NCI-H2227 (cell line): ENCODE data around the gene MRPL57.
"Not testable (repeated sequence)": the region's sequence is repeated elsewhere in the genome, so short reads cannot be mapped to it uniquely, and the experiment has no call there.

ENCODE experiments used
- DNase-seq: peaks from one replicate; lab custom pipeline; 2025; ENCODE audit not compliant: unreplicated experiment; lab: John Stamatoyannopoulos, UW

Gene MRPL57

DNA sequence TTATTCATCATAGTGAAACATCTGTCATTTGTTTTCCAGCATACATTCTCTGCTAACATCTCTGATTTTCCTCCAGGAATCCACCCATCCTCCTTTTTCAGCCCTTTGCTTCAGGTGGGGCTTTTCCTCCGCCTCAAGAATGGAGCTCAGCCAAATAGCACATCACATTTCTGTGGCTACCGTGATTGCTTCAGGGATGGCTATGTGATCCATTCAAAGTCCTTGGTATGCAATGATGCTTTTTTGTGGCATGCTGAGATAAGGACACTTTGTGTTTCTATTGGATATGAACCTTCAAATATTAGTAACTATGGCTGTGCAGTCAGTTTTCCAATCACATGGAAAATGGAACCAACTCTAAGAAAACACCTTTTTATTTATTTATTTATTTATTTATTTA, 18.3 kb downstream of the MRPL57 start:
- not testable (repeated sequence) for DNase-seq

DNA sequence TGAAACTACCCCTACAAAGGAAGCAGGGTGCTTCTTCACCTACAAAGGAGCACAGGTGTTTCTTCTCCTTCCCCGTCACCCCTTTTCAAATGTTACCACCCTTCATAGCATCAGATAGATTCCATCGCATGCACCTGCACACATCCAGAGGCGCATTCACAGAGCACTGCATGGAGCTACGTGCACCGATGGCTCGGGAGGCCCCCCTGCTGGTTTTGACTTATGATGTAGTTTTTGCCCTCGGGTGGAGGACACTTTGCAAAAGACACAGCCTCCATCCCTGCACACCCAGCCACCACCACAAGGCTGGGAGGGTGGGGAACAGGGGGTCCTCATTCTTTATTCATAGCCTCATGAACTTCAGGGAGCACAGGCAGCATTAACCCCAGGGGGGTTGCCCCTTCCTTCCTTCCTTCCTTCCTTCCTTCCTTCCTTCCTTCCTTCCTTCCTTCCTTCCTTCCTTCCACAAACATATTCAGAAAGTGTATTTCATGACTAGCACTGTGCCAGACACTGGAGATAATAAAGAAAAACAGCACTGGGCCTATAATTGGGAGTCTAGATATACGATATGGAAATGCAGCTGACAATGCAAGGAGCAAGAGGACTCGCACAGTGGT, 21.3 kb downstream of the MRPL57 start:
- DNase-seq: not testable (repeated sequence)

DNA sequence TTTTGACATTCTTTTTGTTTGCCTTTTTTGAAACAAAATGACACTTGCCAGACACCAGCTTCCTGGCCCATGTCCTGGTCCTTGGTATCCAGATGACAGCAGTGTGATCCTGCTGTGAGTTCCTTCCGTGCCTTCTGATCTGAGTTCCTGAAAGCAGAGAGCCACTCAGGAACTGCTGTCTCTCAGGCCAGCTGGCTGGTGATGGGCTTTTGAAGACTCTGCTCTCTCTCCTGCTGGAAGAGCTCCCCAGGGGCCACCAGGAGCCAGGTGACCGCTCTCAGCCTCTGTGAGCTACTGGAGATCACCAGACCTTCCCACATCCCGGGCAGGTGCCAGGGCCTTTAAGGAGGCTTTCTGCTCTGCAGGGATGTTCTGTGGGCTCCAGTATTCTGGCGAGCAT, 21.9 kb downstream of the MRPL57 start:
- DNase-seq: not testable (repeated sequence)

DNA sequence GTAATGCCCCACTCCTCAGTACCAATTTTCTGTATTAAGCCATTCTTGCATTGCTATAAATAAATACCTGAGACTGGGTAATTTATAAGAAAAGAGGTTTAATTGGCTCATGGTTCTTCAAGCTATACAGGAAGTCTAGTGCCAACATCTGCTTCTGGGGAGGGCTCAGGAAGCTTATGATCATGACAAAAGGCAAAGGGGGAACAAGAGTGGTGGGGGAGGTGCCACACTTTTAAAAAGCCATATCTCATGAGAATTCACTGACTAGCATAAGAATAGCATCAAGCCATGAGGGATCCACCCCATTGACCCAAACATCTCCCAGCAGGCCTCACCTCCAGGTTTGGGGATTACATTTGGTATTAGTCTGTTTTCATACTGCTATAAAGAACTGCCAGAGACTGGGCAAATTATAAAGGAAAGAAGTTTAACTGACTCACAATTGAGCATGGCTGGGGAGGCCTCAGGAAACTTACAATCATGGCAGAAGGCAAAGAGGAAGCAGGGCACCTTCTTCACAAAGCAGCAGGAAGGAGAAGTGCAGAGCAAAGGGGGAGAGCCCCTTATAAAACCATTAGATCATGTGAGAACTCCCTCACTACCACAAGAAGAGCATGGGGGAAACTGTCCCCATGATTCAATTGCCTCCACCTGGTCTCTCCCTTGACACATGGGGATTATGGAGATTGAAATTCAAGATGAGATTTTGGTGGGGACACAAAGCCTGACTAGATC, 25.2 kb downstream of the MRPL57 start:
- not testable (repeated sequence) for DNase-seq

DNA sequence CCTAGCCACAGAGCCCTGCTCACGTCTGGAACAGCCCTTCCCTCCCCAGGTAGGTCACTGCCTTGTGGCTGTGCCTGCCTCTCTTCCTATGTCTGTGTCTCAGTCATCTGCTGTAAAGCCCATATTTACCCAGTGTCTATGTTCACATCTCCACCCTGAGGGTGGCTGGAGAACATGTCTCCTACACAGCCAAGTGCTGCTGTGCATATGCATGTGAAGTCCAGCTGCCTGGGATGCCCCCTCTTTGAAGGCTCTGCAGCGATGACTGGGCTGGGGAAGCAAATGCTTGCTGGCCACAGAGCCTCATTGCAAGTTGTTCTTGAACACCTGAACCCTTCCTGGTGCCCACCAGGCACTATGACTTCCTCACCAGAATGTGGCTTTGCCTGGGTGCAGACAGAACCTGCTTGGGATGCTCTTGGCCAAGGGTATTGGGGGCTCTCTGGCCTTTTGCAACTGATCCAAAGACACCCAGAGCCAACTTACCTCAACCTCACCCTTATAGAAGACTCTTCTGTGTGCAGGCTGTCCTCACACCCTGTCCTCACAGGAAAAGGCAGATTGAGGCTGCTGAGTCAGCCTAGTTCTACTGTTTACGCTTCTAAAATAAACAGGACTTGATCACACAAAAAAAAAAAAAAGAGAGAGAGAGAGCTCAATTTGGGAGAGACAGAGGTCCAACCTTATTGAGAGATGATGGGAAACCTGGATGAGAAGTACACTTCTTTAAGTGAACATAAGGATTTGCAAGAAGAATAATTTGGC, 26.5 kb downstream of the MRPL57 start:
- no peak for DNase-seq

DNA sequence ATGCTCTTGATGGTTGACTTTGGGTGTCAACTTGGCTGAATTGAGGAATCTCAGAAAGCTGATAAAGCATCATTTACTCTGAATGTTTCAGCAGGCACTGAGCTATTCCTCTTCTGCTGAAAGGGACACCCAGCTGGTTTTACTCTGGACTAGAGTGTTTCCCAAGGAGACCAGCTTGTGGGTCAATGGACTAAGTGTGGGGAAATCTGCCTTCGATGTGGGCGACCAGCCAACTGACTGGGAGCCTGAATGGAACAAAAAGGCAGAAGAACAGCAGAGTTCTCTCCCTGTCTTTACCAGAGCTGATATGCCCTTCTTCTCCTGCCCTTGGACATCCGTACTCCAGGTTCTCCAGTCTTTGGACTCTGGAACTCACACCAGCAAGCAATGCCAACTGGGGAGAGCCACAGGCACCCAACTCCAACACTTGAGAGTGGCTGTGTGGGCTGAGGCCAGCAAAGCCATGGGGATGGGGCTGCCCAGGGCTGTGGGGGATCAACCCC, 32.2 kb downstream of the MRPL57 start:
- no peak for DNase-seq

DNA sequence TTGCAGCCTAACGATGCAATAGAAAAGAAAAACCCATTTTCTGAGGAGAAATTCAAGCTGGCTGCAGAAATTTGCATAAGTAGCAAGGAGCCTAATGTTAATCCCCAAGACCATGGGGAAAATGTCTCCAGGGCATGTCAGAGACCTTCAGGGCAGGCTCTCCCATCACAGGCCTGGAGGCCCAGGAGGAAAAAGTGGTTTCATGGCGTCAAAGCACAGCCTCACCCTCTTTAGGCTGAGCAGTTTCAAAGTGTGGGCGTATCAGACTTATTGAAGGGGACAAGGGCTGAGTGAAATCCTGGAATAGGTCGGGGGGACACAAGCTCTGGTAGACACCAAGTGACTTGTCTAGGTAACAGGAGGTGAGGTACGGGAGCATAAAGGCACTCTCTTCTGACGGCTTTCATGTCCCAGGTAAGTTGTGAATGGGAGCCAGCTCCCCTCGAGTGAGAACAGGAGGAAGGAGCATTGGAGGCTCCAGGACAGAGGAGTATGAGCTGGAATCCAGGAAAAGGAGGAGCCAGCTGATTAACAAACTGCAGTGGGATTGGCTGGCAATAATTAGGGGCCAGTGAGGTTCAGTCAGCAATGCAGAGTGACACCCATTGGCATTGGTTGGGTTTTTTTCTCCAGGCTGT, 35.8 kb downstream of the MRPL57 start:
- DNase-seq: no peak

DNA sequence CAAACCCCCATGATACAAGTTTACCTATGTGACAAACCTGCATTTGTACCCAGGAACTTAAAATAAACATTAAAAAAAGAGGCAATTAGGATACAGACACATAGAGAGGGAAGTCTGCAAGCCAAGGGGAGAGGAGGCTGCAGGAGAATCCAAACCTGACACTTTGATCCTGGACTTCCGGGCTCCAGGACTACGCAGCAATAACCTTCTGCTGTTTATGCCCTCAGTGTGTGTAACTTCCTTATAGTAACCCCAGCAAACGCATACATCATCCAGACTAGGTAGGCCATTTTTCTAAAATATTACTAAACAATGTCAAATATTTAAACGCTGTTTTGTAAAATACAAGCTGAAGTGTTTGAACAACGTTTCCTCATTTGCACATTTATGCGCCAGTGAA, 39.0 kb downstream of the MRPL57 start:
- DNase-seq: not testable (repeated sequence)

DNA sequence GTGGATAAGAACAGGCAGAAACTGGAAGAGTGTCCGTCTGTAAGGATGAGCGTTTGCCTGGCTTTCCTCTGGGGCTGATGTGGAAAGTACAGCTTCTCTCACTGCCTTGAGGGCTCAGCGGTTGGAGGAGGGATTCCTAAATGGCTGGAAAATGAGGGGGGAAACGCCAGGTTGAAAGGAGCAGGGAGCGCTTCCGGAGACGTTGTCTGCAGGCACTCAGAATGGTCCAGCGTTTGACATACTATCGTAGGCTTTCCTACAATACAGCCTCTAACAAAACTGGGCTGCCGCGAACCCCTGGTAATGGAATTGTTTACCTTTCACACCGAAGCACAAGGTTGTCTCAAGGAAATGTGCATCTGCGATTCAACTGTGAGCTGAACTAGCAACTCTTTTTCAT, 39.9 kb downstream of the MRPL57 start:
- DNase-seq: no peak

DNA sequence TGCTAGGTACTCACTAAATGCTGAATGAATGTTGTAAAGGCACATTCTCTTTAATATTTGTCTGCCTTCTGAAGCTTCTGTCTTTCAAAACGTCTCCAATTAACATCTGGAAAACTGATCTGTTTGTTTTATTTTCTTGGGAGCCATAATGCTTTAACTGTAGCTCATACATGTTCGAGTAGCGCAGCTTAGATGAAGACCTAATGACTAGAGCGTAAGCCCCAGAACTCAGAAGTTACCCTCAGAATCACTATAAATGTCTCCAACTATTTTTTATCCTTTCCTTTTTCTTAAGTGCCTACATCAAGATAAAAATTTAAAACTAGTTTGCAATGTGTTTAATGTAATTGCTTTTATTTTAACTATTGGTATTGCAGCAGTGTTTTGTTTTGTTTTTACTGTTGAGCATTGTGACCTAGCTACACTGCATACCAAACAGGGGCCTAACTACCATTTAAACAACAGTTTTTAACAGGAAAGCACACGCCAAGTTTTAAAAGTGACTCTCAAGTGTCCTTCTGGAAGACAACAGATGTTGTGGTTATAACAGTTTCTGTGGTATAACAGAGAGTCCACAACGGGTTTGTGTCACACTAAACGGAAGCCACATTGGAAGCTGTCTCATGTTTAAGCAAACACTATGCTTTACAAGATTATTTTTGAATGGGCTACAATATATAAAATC, 42.0 kb downstream of the MRPL57 start:
- DNase-seq: no peak

DNA sequence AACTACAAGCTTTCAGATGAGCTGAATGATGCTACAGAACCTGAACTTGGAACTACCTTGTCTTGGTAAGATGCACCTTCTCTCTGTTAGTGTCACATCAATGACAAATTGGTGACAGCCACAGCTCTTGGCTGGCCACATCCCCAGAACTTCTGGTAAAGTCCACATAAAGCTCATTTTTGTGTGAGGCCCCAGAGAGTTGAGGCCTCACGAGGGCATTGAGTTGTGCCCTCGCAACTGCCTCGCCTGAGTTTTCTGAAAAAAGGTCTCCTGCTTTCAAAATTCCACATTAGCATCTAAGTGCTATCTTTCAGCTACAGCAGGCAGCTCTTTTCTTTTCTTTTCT, 42.6 kb downstream of the MRPL57 start:
- DNase-seq: no peak

DNA sequence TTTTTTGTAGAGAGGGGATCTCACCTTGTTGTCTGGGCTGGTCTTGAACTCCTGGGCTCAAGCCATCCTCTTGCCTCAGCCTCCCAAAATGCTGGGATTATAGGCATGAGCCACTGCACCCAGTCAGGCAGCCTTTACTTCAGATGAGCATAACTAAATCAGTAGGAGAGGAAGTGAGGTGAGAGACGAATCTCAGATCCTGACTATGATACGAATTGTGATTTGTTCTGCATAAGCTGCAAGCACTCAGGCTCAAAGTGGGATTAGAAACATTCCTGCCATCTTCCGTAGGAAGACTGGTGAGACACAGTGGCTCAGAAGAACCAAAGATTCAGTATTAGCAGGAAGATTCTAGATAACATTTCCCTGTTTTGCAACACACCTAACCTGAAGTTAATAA, 43.3 kb downstream of the MRPL57 start:
- not testable (repeated sequence) for DNase-seq

DNA sequence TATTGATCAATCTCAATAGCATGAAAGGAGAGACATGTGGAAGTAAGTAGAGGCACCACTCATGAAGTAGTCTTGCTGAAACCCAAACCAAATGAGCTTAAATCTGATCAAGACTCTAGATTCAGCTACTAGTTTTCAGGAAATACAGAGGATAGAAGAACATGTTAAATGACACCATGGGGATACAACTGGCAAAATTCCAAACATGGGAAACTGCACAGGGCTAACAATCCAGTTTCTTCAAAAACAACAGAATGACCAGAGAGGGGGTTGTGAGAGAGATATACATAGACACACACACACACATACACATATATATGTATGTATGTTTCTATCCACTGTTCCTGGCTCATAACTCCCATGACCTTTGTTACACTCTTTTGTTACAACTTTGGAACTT, 44.8 kb downstream of the MRPL57 start:
- no peak for DNase-seq

DNA sequence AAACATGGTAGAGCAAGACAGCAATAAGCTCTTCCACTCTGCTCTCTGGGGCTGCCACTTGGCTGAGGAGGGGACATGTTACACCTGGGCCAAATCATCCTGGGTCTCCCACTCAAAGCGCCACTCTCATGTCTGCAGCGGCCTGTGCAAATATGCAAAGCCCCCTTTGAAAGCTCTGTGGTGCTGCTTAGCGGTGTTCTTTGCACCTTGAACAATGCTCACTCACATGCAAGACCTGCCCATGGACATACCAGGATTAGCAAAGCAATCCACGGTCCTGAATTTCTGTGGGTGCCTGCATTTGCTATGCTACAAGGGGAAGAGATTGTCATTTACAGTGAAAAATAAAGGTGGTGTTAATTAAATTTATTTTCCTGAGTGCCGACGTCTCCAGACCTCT, 48.6 kb downstream of the MRPL57 start:
- DNase-seq: no peak

DNA sequence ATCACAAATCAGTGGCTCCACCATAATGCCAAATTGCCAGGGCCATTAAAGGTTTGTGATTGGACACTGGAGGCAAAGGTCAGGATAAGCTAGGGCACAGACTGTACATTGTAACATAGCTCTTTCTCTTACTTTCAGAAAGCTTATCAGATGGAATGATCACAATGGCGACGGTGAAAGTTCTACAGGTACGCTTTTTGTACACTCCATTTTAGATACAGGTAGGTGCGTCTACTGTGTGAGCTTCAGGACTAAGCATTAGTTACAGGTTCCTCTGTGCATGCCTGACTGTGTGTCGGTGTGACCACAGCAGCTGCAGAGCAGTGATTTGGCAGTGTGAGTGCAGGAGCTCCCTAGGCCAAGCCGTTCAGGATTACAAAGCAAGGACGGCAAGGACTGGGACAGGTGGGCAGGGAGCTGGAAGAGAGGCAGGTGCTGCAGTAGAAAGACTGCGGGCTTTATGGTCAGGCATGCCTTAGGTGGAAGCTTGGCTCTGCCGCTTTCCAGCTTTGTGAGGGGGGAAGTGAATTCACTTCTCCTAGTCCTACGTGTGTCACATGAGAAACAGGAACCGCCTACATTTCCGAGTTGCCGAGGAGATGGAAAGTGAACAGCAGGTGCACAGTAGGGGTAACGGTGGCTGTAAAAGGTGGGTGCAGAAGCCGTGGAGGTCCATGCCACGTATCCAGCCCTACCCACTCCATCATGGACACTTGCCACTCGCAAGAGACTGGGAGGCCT, 49.6 kb downstream of the MRPL57 start:
- DNase-seq: no peak

DNA sequence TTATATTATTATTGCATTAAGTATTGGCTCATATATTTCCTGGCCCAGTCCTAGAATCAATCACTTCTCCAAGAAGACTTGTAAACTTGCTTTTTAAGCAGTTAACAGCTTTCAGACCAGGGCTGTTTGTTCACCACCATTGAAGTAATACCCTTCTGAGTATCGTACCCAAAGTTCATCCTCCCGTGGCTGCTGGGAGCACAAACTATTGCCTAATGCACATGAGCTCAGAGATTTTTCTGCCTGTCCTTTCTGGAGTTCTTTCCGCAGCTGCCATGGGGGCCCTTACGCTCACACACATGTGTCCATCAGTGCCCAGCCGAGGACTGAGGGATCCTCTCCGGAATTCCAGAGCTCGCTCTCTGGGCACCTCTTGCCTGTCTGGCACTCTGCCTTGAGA, 51.5 kb downstream of the MRPL57 start:
- no peak for DNase-seq
